Neural cell (in vitro differentiated cells): Measurements from ENCODE around the gene SKI. TPM values are rescaled to one million over a fixed set of nuclear protein-coding genes. Genes with fewer than 3 reads are reported as not detected.

Source experiments
- H2AFZ ChIP-seq: fragments of 200-600, 300-800 bp; sonication (generic), shearing (Covaris generic); 2 replicates; pipeline ENCODE4 v1.6.0; 2014; ENCODE audit warnings: low read depth, mild to moderate bottlenecking, antibody characterized with exemption, low read length, moderate library complexity
- H3F3A ChIP-seq: fragments of 200-600 bp; shearing (Covaris generic); 2 replicates; pipeline ENCODE4 v1.6.1; 2016; ENCODE audit warnings: mild to moderate bottlenecking, moderate library complexity, mixed read lengths, antibody characterized with exemption, low read length; ENCODE audit not compliant: insufficient read depth, poor library complexity, severe bottlenecking
- H3K27ac ChIP-seq: fragments of 200-600, 300-800 bp; sonication (generic), shearing (Covaris generic); 2 replicates; pipeline ENCODE4 v1.5.1; 2014; ENCODE audit warnings: mild to moderate bottlenecking, low read length, moderate library complexity
- H3K27me3 ChIP-seq: fragments of 300-800, 200-600 bp; sonication (generic), shearing (Covaris generic); 2 replicates; pipeline ENCODE4 v1.6.0; 2014; ENCODE audit warnings: mild to moderate bottlenecking, low read depth, low read length, moderate library complexity; ENCODE audit not compliant: insufficient read depth
- H3K36me3 ChIP-seq: fragments of 300-800, 200-600 bp; sonication (generic), shearing (Covaris generic); 2 replicates; pipeline ENCODE4 v1.5.1; 2014; ENCODE audit warnings: mild to moderate bottlenecking, antibody characterized with exemption, low read length, moderate library complexity; ENCODE audit not compliant: insufficient read depth
- H3K4me2 ChIP-seq: fragments of 300-800, 200-600 bp; sonication (generic), shearing (Covaris generic); 2 replicates; pipeline ENCODE4 v1.6.0; 2014; ENCODE audit warnings: mild to moderate bottlenecking, low read length
- H3K4me3 ChIP-seq: fragments of 300-800, 200-600 bp; sonication (generic), shearing (Covaris generic); 2 replicates; pipeline ENCODE4 v1.5.1; 2014; ENCODE audit warnings: mild to moderate bottlenecking, low read length, moderate library complexity
- H3K79me2 ChIP-seq: fragments of 200-600 bp; shearing (Covaris generic); replicated peaks from 2 replicates; pipeline ENCODE4 v1.6.0; 2014; ENCODE audit warnings: mild to moderate bottlenecking, low read length, moderate library complexity; ENCODE audit not compliant: insufficient read depth
- H3K9ac ChIP-seq: fragments of 300-800, 200-600 bp; sonication (generic), shearing (Covaris generic); 2 replicates; pipeline ENCODE4 v1.6.1; 2016; ENCODE audit warnings: mild to moderate bottlenecking, low read length, mixed read lengths
- H3K9me2 ChIP-seq: fragments of 200-600 bp; shearing (Covaris generic); 2 replicates; pipeline ENCODE4 v1.6.1; 2016; ENCODE audit warnings: mild to moderate bottlenecking, low read length, mixed read lengths; ENCODE audit not compliant: insufficient read depth
- H3K9me3 ChIP-seq: fragments of 200-600, 300-800 bp; sonication (generic), shearing (Covaris generic); 2 replicates; pipeline ENCODE4 v1.6.1; 2016; ENCODE audit warnings: mild to moderate bottlenecking, mixed run types, low read length, moderate library complexity, mixed read lengths
- H4K20me1 ChIP-seq: fragments of 200-600 bp; shearing (Covaris generic); 2 replicates; pipeline ENCODE4 v1.6.1; 2016; ENCODE audit warnings: mild to moderate bottlenecking, mixed run types; ENCODE audit not compliant: insufficient read depth
- CTCF ChIP-seq: fragments of 450-650 bp; IDR thresholded peaks from 2 replicates; pipeline ENCODE4 v1.5.1; 2014; ENCODE audit warnings: antibody characterized with exemption, mild to moderate bottlenecking, moderate library complexity; ENCODE audit not compliant: poor library complexity, severe bottlenecking
- EP300 ChIP-seq: fragments of 450-650 bp; conservative IDR thresholded peaks from 2 replicates; pipeline ENCODE4 v1.6.1; 2014; ENCODE audit warnings: antibody characterized with exemption, mild to moderate bottlenecking, moderate library complexity; ENCODE audit not compliant: poor library complexity, severe bottlenecking
- EZH2 ChIP-seq: fragments of 200-600, 300-800 bp; shearing (Covaris generic), sonication (generic); IDR thresholded peaks from 2 replicates; pipeline ENCODE4 v1.6.1; 2014; ENCODE audit warnings: antibody characterized with exemption, low read length, borderline replicate concordance, mild to moderate bottlenecking; ENCODE audit not compliant: insufficient read depth, poor library complexity, severe bottlenecking
- MXI1 ChIP-seq: fragments of 450-650 bp; conservative IDR thresholded peaks from 2 replicates; pipeline ENCODE4 v1.6.1; 2014; ENCODE audit warnings: antibody characterized with exemption, mild to moderate bottlenecking; ENCODE audit not compliant: poor library complexity, severe bottlenecking
- POLR2AphosphoS5 ChIP-seq: IDR thresholded peaks from 2 replicates; pipeline ENCODE4 v1.6.1; 2012
- RAD21 ChIP-seq: fragments of 450-650 bp; conservative IDR thresholded peaks from 2 replicates; pipeline ENCODE4 v1.6.1; 2014; ENCODE audit warnings: antibody characterized with exemption, mild to moderate bottlenecking, moderate library complexity
- REST ChIP-seq: IDR thresholded peaks from 2 replicates; pipeline ENCODE4 v1.6.1; 2012; ENCODE audit warnings: borderline replicate concordance
- SMC3 ChIP-seq: fragments of 450-650 bp; conservative IDR thresholded peaks from 2 replicates; pipeline ENCODE4 v1.6.1; 2014; ENCODE audit warnings: antibody characterized with exemption, mild to moderate bottlenecking, moderate library complexity; ENCODE audit not compliant: poor library complexity
- TAF1 ChIP-seq: IDR thresholded peaks from 2 replicates; pipeline ENCODE4 v1.6.1; 2012; ENCODE audit warnings: low read depth
- polyA plus RNA-seq: library from polyadenylated mRNA; depleted of rRNA; stranded (reverse); fragments of >200 nt; gene quantifications from 2 replicates; pipeline ENCODE4 v1.2.3, GENCODE V29; 2014

SKI gene
- polyA plus RNA-seq, 1 donor from 2014 or later: 4.1 TPM

- peaks cover 9% of the 10 kb centered on the region for H4K20me1 ChIP-seq
- no peaks in the 10 kb centered on the region for H3F3A ChIP-seq
- H3K4me2 ChIP-seq: no peak overlapping the region
- H3K4me3 ChIP-seq: no peak overlapping the region
- H3K79me2 ChIP-seq: peaks cover 87% of the 10 kb centered on the region
- no peak overlapping the region for H3K27ac ChIP-seq
- no peaks in the 10 kb centered on the region for H3K36me3 ChIP-seq
- no peaks in the 10 kb centered on the region for H3K9me2 ChIP-seq
- TF ChIP-seq SMC3 (no peak), REST (no peak), EP300 (no peak), RAD21 (no peak), EZH2 (no peak), MXI1 (no peak), CTCF (no peak), TAF1 (no peak), POLR2AphosphoS5 (no peak)
- H3K9ac ChIP-seq: no peak overlapping the region
- no peaks in the 10 kb centered on the region for H3K27me3 ChIP-seq
- no peak overlapping the region for H2AFZ ChIP-seq
- H3K9me3 ChIP-seq: no peaks in the 10 kb centered on the region
Measured at GRCh38 chr1:2250721-2251281, 22.7 kb downstream of the SKI start.

- TF ChIP-seq EP300 (no peak), RAD21 (no peak), TAF1 (no peak), REST (no peak), EZH2 (no peak), CTCF (no peak), POLR2AphosphoS5 (no peak)
- H3K27me3 ChIP-seq: no peaks in the 10 kb centered on the region
- peaks cover 9% of the 10 kb centered on the region for H4K20me1 ChIP-seq
- no peaks in the 10 kb centered on the region for H3K36me3 ChIP-seq
- no peaks in the 10 kb centered on the region for H3K9me3 ChIP-seq
- H3K27ac ChIP-seq: no peak overlapping the region
- no peak overlapping the region for H3K9ac ChIP-seq
- H3K9me2 ChIP-seq: no peaks in the 10 kb centered on the region
- H3F3A ChIP-seq: no peaks in the 10 kb centered on the region
- no peak overlapping the region for H3K4me2 ChIP-seq
- no peak overlapping the region for H3K4me3 ChIP-seq
- peaks cover 88% of the 10 kb centered on the region for H3K79me2 ChIP-seq
- no peak overlapping the region for H2AFZ ChIP-seq
Measured at GRCh38 chr1:2251363-2251762, 23.2 kb downstream of the SKI start.
